ENCODE measurements around the gene PAIP2B.

Gene PAIP2B, protein sequence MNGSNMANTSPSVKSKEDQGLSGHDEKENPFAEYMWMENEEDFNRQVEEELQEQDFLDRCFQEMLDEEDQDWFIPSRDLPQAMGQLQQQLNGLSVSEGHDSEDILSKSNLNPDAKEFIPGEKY

DNA sequence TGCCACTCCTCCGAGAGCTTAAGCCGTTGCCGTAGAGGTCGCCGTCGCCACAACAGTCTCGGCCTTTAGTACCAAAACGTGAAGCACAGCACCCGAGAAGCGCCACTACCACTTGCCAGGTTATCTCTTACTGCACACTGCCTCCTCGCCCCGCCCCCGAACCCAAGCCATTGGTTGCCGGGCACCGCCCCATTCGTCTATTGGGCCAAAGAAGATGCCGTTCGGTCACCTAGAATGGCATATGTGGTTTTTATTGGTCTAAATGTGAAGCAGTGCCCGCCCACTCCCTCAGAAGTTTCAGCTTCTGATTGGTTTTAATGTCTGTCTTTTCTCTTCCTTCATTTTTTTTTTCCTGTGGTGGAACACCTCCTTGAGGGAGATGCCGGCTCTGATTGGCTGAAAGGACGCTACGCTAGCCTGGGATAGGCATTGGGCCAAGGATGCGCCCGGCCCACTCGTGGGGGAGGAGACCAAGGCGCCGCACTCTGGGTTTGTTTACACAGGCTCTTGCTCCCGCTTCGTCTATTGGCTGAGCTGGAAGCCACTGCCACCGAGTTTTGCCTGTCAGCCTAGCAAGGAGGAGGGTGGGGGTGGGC, at the start of gene PAIP2B:
PAIP2B (minus strand) TSS at position 139 of the 596 bp plus-strand sequence. CDS start 24,514 bp downstream, outside the sequence.
- TF ChIP-seq GATA1 (IDR thresholded peaks at IDR 0.05; ENCODE audit: low read depth, low read length) (no peak), POLR2A (IDR thresholded peaks at IDR 0.05; ENCODE audit: low read length) (peak; percentile 82)
- peak; percentile 100 for DNase-seq

- no peak for TF ChIP-seq POLR2A (IDR thresholded peaks at IDR 0.05; ENCODE audit: low read length)
- TF ChIP-seq GATA1 (IDR thresholded peaks at IDR 0.05; ENCODE audit: low read depth, low read length), result no peak
- no peak for DNase-seq
These were observed 49.0 kb upstream of the PAIP2B start for GRCh38 chr2:71275939-71276310.

DNA sequence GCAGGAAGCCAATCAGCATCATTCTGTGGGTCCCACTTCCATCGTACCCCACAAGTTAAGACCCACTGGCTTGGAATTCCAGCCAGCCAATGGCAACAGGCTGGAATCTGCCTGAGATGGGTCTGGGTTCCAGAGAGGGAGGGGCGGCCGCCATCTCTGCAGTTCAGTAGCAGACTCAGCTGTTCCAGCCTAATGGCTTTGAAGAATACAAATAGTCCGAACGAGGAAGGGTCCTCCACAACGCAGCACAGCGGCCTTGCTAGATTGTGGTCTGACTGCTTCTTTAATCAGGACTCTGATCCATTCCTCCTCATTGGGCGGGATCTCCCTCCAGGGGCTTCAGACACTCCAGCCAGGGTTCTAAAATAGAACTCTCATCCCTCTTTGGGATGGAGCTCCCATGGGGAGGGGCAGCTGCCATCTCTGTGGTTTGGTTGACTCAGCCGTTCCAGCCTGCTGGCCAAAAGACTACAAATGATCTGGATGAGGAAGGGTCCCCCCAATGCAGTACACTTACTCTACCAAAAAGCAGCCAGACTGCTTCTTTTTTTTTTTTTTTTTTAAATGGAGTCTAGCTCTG, 42.7 kb upstream of the PAIP2B start:
- DNase-seq, result no peak
- TF ChIP-seq GATA1 (IDR thresholded peaks at IDR 0.05; ENCODE audit: low read depth, low read length), result no peak
- no peak for TF ChIP-seq POLR2A (IDR thresholded peaks at IDR 0.05; ENCODE audit: low read length)

- no peak for DNase-seq
- no peak for TF ChIP-seq POLR2A (IDR thresholded peaks at IDR 0.05; ENCODE audit: low read length)
- no peak for TF ChIP-seq GATA1 (IDR thresholded peaks at IDR 0.05; ENCODE audit: low read depth, low read length)
These were observed 36.5 kb upstream of the PAIP2B start for GRCh38 chr2:71263386-71263785.

DNA sequence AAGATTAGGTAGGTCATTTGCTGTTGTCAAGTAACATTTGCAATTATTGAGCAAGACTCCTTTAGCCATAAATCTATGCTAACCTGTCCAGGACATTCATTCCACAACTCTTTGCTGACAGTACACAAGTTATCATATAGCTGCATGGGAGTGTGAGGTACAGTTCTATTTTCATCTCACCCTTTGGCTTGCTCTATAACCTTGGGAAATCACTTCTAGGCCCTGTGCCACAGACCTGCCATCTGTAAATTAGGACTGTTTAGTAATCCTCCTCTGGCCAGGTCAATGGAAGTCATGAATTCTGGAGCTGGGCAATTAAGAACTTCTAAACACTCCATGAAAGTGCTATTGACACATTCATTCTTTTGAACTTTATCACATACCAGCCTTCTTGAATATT, 34.6 kb upstream of the PAIP2B start:
- TF ChIP-seq GATA1 (IDR thresholded peaks at IDR 0.05; ENCODE audit: low read depth, low read length), result no peak
- TF ChIP-seq POLR2A (IDR thresholded peaks at IDR 0.05; ENCODE audit: low read length), result no peak
- DNase-seq, result no peak

DNA sequence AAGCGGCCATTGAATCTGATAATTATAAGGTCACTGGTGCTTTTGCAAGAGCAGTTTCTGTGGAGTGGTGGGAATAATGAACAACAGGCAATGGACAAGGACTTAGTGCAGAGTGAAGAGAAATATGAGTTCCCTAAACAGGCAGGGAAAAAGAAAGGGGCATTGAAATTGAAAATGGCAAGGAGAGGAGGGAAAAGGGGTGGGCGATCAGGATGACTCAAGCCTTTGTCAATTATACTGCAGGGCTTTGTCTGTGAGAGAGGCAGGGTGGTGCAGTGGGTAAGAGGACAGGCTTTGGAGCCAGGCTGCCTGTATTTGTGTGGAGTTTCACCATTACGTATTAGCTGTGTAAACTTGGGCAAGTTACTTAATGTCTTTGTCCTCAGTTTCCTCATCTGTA, 29.5 kb upstream of the PAIP2B start:
- peak in 1 of 2 experiments; percentile 4 for DNase-seq
- TF ChIP-seq POLR2A (IDR thresholded peaks at IDR 0.05; ENCODE audit: low read length) (no peak), GATA1 (IDR thresholded peaks at IDR 0.05; ENCODE audit: low read depth, low read length) (no peak)

GRCh38 chr2:71254776-71255175, 27.9 kb upstream of the PAIP2B start:
- TF ChIP-seq POLR2A (IDR thresholded peaks at IDR 0.05; ENCODE audit: low read length) (no peak), GATA1 (IDR thresholded peaks at IDR 0.05; ENCODE audit: low read depth, low read length) (no peak)
- no peak for DNase-seq

DNA sequence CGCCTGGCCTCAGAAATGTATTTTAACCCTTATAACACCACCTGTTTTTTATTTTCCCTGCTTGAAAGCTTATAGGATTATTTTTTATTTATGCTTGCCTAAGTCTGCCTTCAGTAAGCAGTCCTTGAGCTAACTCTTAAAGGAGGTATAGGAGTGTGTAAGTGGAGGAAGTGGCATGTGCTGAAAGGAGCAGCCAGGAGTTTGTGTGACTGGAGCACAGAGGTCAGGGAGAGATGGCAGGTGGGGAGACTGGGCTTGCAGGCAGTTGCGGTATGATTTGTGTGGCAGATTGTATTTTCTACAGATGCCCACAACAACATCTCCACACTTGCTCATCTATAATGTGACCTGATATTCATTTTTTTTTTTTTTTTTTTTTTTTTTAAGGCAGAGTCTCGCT, 27.2 kb upstream of the PAIP2B start:
- DNase-seq, result no peak
- no peak for TF ChIP-seq POLR2A (IDR thresholded peaks at IDR 0.05; ENCODE audit: low read length)
- no peak for TF ChIP-seq GATA1 (IDR thresholded peaks at IDR 0.05; ENCODE audit: low read depth, low read length)

GRCh38 chr2:71253476-71253875, 26.6 kb upstream of the PAIP2B start:
- DNase-seq, result no peak
- TF ChIP-seq GATA1 (IDR thresholded peaks at IDR 0.05; ENCODE audit: low read depth, low read length) (no peak), POLR2A (IDR thresholded peaks at IDR 0.05; ENCODE audit: low read length) (no peak)

DNA sequence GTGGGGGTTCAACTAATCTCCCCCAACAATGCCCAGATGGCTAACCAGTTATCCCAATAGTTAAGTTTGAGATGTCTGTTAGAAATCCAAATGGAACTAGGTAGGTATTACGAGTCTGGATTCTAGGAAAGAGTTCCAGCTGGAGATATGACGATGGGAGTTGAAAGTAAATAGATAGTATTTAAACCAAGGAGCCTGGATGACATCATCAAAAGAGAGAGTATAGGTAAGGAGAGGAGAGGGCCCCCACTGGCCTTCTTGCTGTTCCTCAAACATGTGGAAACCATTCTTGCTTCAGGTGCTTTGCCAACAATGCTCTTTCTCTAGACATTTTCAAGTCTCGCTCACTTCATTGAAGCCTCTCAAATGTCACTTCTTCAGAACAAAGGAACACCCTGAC, 26.0 kb upstream of the PAIP2B start:
- TF ChIP-seq POLR2A (IDR thresholded peaks at IDR 0.05; ENCODE audit: low read length) (no peak), GATA1 (IDR thresholded peaks at IDR 0.05; ENCODE audit: low read depth, low read length) (no peak)
- DNase-seq, result no peak

GRCh38 chr2:71250935-71251334, 24.0 kb upstream of the PAIP2B start:
- TF ChIP-seq GATA1 (IDR thresholded peaks at IDR 0.05; ENCODE audit: low read depth, low read length), result no peak
- TF ChIP-seq POLR2A (IDR thresholded peaks at IDR 0.05; ENCODE audit: low read length), result no peak
- no peak for DNase-seq

GRCh38 chr2:71244302-71244660, 17.4 kb upstream of the PAIP2B start:
- TF ChIP-seq GATA1 (IDR thresholded peaks at IDR 0.05; ENCODE audit: low read depth, low read length) (no peak), POLR2A (IDR thresholded peaks at IDR 0.05; ENCODE audit: low read length) (no peak)
- DNase-seq, result no peak

DNA sequence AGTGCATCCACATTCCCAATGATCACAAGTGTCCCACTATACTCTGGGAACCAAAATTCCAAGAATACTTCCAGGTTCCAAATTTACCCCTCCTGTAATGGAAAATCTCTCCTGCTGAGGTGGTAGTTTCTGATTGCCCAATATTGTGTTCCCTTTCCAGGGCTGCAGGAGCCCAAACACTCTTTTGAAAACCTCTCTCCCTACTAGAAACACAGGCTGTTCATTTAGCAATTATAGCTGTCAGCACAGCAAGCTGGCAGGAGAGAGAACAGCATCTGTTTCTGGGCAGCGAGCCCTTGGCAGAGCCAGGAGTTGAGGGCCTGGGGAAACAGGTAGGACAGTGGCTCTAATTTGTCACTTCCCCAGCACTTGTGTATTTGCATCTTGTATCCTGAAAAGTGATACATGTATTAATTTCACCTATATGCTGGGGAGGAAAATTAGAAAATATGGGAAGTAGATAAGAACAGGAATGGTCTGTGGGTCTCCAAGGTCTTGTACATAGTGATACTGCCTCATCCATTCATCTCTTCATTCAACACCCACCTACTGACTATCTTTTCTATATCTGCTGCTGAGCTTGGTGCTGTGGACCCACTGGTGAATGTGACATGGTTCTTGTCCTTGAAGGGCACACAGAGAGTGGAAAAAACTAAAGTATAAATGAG, 16.9 kb upstream of the PAIP2B start:
- TF ChIP-seq POLR2A (IDR thresholded peaks at IDR 0.05; ENCODE audit: low read length) (no peak), GATA1 (IDR thresholded peaks at IDR 0.05; ENCODE audit: low read depth, low read length) (no peak)
- no peak for DNase-seq

- no peak for DNase-seq
- TF ChIP-seq POLR2A (IDR thresholded peaks at IDR 0.05; ENCODE audit: low read length) (no peak), GATA1 (IDR thresholded peaks at IDR 0.05; ENCODE audit: low read depth, low read length) (no peak)
These were observed 13.9 kb upstream of the PAIP2B start for GRCh38 chr2:71240794-71241193.

- DNase-seq, result no peak
- TF ChIP-seq POLR2A (IDR thresholded peaks at IDR 0.05; ENCODE audit: low read length) (no peak), GATA1 (IDR thresholded peaks at IDR 0.05; ENCODE audit: low read depth, low read length) (no peak)
These were observed 11.2 kb upstream of the PAIP2B start for GRCh38 chr2:71238089-71238488.

Data from erythroblast (primary cell).